HG02973 (cell line): ENCODE measurements around the gene TNPO3.
A peak's percentile ranks its signal among the peaks of the same experiment; 100 is the strongest.

Experiments used
- ATAC-seq: cut with Tn5 transposase; IDR thresholded peaks from one replicate; pipeline ENCODE4 v1.9.1; 2021; ENCODE audit warnings: moderate library complexity; ENCODE audit not compliant: unreplicated experiment

TNPO3 gene

DNA sequence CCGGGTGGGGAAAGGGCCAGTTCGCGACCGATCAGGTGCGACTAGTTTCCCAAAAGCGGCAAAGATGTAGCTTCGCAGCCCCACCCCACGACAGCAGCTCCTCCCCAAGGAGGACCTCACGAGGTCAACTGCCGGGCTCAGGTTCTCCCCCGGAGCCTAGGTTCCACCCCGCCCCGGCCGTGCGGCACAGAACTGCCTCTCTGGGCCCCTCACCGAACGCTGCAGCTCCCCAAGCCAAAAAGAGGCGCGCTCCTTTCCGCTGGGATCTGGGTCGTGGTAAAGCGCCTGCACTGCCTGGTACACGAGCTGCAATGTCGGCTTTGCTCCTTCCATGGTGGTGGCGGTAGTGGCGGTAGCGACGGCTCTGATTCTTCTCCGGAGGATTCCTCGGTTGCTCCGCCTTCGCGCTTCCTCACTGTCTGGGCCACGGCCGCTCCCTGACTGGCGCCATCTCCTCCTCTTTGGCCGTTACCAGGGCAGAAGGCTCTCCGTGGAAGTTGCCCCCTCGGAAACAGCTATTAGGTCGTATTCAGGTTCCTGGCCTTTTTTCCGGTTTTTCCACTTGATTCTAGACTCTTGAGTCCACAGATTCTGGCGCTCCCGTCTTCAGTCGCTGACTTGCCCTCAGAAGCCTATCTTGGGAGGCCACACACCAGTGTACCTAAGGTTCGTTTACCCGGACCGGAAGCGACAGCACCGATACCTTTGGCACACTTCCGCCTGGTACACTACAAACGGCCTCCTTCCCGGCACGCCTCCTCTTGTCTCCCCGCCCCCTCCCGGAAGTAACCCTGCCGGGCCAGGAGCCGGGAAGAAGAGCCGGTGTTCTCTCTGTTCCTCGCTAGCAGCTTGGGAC lies at the start of gene TNPO3:
Gene TNPO3 (minus strand): TSS at position 674 of the 856 bp plus-strand sequence. CDS start 341 bp downstream, at position 333.
- peak; percentile 73 for ATAC-seq

- ATAC-seq: no peak
Measured at GRCh38 chr7:129103561-129104324, 48.8 kb upstream of the TNPO3 start.

- no peak for ATAC-seq
Measured at GRCh38 chr7:129101746-129102145, 46.8 kb upstream of the TNPO3 start.

GRCh38 chr7:129100827-129101166 lies 45.9 kb upstream of the TNPO3 start:
- no peak for ATAC-seq

DNA sequence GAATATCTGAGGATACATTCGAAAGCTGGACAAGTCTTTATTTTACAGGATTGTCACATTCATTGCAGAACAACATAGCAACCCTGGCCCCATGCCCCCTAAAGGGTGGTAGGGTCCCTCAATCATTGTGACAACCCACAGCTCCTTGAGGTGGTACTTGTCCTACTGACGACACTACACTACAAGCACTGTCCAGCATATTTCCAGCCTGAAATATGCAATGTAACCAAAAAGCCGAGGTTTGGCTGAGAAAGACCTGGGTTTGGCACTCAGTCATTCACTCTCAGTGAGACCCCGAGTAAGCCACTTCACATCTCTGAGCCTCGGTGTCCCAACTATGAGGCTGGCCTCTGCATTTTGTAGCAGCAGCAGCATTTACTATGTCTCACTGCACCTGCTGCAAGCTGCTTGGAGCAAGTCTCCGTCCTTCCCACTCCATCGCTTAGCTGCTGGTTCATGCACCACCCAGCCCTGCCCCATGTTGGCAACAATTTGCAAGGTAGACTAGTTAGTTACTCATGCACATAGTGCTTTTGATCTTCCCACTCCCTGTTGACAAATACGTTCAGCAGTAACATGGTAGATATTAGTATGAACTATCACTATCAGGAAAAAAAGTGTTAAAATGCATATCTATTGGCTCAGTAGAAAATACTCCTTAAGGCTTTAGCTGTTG lies 43.6 kb upstream of the TNPO3 start:
- ATAC-seq: no peak

- peak; percentile 87 for ATAC-seq
Measured at GRCh38 chr7:129095258-129095657, 40.3 kb upstream of the TNPO3 start.

GRCh38 chr7:129094501-129094900 lies 39.6 kb upstream of the TNPO3 start:
- no peak for ATAC-seq

DNA sequence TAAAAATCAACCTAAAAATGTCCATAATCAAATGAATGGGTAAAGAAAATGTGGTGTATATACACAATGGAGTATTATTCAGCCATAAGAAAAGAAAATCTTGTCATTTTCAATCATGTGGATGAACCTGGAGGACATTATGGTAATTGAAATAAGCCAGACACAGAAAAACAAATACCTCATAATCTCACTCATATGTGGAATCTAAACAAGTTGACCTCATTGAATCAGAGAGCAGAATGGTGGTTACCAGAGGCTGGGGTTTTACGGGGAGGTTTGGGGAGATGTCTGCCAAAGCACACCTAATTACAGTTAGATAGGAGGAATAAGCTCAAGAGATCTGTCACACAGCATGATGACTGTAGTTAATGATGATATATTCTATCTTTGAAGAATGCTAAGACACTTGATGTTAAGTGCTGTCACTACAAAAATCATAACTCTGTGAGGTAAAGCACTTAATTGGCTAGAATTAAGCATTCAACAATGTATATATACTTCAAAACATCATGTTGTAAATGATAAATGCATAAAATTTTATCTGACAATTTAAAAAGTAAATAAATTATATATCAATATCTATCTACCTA lies 39.1 kb upstream of the TNPO3 start:
- no peak for ATAC-seq

- peak; percentile 51 for ATAC-seq
Measured at GRCh38 chr7:129091484-129092002, 36.6 kb upstream of the TNPO3 start.

DNA sequence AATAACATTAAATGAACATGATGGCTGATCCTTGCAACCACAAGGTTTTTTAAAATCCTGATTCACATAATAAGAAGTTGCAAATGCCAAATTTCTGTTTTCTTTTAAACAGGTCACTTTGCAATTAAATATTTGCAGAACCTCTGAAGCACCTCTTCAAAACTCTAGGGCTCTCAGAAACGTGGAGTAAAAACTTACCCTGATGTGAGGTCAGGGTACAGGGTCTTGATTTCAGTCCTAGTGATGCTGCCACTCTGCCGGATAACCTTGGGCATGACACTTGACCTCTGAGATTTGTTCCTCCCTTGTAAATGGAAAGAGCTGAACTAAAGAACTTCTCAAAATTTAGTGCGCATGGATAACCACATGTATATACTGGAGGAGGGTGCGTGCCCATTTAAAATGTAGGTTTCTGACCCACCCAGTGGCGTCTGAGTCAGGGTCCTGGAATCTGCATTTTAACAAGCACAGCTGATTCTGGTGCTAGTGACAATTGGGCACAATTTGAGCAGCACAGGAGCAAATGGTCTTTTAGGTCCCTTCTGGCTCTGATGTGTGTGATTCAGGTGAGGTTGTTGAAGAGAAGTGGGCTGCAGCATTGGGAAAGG lies 35.5 kb upstream of the TNPO3 start:
- no peak for ATAC-seq

DNA sequence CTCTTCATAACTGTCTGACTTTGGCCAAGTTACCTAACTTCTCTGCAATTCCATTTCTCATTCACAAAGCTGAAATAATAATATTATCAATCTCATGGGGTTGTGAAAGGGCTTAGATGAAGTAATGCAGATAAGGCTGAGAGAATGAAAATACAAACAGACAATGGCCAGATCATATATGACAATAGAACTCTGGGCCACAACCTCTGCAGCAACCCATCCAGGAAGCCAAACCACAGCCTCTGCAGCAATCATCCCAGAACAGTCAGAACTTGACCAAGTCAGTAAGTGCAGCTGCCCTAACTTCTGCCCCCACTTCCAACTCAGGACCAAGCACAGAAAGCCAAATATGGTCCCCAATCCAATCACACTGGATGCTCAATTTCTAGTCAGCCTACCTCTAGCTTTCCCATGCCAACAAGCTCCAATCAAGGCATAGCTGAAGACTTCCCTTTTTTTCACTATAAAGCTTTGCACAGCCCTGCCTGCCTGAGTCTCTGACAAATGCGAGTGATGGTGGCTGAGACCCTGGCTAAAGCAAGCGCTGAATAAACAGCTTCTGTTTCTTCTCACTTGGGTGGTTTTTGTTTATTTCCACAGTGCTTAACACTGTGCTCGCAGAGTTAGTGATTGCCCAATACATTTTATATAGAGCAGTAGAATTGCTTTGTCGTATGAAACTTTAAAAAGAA lies 34.8 kb upstream of the TNPO3 start:
- ATAC-seq: peak; percentile 79

DNA sequence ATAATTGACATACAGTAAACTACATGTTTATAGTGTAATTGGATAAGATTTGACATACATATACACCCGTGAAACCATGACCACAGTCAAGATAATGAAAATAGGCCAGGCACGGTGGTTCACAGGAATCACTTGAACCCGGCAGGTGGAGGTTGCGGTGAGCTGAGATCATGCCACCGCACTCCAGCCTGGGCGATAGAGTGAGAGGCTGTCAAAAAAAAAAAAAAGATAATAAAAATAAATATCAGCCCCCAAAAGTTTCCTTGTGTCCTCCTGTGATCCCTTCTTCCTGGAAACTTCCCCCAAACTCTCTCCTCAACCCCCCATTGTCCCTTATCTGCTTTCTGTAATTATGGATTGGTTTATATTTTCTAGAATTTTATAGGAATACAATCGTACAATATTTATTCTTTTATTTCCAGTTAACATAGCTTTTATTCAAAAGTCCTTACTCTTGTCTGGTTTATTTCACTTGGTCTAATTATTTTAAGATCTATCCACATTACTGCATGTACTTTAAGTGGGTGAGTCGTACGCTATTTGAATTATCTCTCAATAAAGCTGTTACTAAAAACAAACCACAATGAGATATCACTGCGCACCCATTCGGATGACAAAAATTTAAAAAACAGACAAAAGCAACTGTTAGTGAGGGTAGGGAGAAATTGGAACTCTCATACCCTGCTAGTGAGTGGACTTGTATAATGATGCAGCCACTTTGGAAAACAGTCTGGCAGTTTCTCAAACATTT lies 30.1 kb upstream of the TNPO3 start:
- ATAC-seq: no peak

DNA sequence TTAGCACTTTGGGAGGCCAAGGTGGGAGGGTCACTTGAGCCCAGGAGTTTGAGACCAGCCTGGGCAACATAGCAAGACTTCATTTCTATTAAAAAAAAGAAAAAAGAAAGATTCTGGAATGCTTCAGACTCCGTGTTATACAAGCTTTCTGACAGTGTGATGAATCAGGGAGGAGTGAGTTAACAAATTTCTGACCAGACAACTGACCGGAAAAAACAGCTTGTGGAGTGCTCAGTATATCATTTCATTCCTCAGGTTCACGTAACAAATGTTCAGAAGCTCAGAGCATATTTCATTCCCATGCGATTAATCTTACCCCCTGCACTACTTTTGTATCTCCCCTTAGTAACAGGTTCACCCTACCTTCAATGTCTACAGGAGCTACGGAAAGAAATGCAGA lies 28.6 kb upstream of the TNPO3 start:
- ATAC-seq: no peak

DNA sequence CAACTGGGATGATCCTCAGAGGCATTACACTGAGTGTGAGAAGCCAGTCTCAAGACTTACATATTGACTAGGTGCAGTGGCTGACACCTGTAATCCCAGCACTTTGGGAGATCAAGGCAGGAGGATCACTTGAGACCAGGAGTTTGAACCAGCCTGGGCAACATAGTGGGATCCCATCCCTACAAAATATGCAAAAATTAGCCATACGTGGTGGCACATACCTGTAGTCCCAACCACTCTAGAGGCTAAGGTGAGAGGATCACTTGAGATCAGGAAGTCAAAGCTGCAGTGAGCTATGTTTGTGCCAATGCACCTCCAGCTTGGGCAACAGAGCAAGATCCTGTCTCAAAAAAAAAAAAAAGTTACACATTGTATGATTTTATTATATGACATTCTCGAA lies 23.5 kb upstream of the TNPO3 start:
- ATAC-seq: no peak

DNA sequence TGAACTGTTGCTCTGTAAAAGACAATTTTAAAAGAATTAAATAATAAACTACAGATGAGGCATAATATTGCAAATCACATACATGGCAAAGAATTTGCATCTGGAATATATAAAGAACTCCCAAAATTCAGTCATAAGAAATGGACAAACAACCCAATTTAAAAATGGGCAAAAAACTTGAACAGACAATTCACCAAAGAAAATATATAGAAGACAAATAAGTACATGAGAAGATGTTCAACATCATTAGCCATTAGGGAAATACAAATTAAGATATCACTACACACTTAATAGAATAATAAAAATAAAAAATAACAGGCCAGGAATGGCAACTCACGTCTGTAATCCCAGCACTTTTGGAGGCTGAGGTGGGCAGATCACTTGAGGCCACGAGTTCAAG lies 22.0 kb upstream of the TNPO3 start:
- no peak for ATAC-seq

DNA sequence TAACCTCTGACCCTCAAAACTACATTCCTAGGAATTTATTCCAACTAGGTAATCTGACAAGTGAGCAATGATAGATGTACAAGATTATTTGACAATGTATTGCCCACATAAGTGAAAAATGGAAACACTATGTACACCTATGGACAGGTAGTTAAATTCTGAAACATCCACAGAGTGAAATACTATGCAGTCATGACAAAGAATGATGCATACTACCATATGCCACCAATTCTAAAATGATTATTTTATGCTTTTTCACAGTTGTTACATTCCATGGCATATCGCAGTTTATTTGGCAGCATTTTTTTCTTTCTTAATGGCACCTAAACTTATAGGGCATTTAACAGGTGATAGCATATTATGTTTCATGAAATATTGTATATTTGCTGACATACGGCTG lies 20.1 kb upstream of the TNPO3 start:
- ATAC-seq: no peak

- ATAC-seq: no peak
Measured at GRCh38 chr7:129074361-129074871, 19.5 kb upstream of the TNPO3 start.

GRCh38 chr7:129073738-129074137 lies 18.8 kb upstream of the TNPO3 start:
- ATAC-seq: no peak

DNA sequence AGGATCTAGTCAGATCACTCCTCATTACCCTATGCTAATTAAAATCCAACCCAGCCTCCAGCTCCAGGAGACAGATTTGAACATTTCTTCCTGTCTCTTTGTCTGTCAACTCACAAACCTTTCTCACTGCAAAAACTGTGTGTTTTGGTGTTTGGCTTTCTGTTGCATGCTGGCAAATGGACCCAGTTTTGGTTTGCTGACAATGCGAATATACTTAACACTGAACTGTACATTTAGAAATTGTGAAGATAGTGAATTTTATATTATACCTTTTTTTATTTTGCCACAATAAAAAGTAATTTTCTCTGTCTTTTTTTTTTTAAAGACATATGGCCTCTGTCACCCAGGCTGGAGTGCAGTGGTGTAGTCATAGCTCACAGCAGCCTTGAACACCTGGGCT lies 18.3 kb upstream of the TNPO3 start:
- no peak for ATAC-seq
